Keratinocyte (primary cell): ENCODE data around the gene GPR42. TPM values are rescaled to one million over a fixed set of nuclear protein-coding genes. Genes with fewer than 3 reads are reported as not detected.

Experiments used
- DNase-seq: peaks from one replicate; pipeline ENCODE4 v3.0.0-alpha.2; 2011; ENCODE audit warnings: low read depth, missing footprints, low spot score
- FAIRE-seq: peaks from 2 replicates; lab custom pipeline; 2011; peaks lifted over from hg19 to GRCh38; lab: Jason Lieb, UNC
- H2AFZ ChIP-seq: 2 replicates; pipeline ENCODE4 v1.6.0; 2012; ENCODE audit warnings: low read length, control low read depth, inconsistent platforms; ENCODE audit not compliant: control insufficient read depth
- H3K27ac ChIP-seq: 2 replicates; pipeline ENCODE4 v1.5.1; 2011; ENCODE audit warnings: low read length; ENCODE audit not compliant: control insufficient read depth, insufficient read depth
- H3K27me3 ChIP-seq: 3 replicates; pipeline ENCODE4 v1.6.0; 2011; ENCODE audit warnings: low read length; ENCODE audit not compliant: control insufficient read depth, insufficient read depth; ENCODE audit errors: extremely low read depth
- H3K36me3 ChIP-seq, 2 experiments: 2 replicates in 1 of 2; 3 replicates in 1 of 2; pipeline ENCODE4 v1.5.1; 2011; ENCODE audit warnings: low read length in 2 of 2, mild to moderate bottlenecking in 1 of 2; ENCODE audit not compliant: control insufficient read depth in 2 of 2, insufficient read depth in 2 of 2; ENCODE audit errors: extremely low read depth in 1 of 2
- H3K4me1 ChIP-seq: 3 replicates; pipeline ENCODE4 v1.5.1; 2011; ENCODE audit warnings: low read length; ENCODE audit not compliant: control insufficient read depth, insufficient read depth; ENCODE audit errors: extremely low read depth
- H3K4me2 ChIP-seq: 3 replicates; pipeline ENCODE4 v1.6.0; 2011; ENCODE audit warnings: low read depth, low read length; ENCODE audit not compliant: control insufficient read depth, insufficient read depth; ENCODE audit errors: extremely low read depth
- H3K4me3 ChIP-seq, 3 experiments: fragments of 200-600 bp in 1 of 3; sonication (generic) in 1 of 3; 2 replicates in 2 of 3; 3 replicates in 1 of 3; pipeline ENCODE4 v1.5.1; 2011 to 2016; ENCODE audit warnings: low read length in 3 of 3, mild to moderate bottlenecking in 3 of 3, control low read depth in 2 of 3, inconsistent platforms in 1 of 3, low read depth in 1 of 3, mixed read lengths in 1 of 3, mixed run types in 1 of 3, moderate library complexity in 1 of 3; ENCODE audit not compliant: control insufficient read depth in 2 of 3, insufficient read depth in 2 of 3; ENCODE audit errors: extremely low read depth in 1 of 3
- H3K79me2 ChIP-seq: 2 replicates; pipeline ENCODE4 v1.6.0; 2012; ENCODE audit warnings: low read length; ENCODE audit not compliant: control insufficient read depth, insufficient read depth
- H3K9ac ChIP-seq: 3 replicates; pipeline ENCODE4 v1.6.0; 2011; ENCODE audit warnings: low read length; ENCODE audit not compliant: control insufficient read depth, insufficient read depth; ENCODE audit errors: extremely low read depth
- H3K9me1 ChIP-seq: 3 replicates; pipeline ENCODE4 v1.6.0; 2011; ENCODE audit warnings: low read length; ENCODE audit not compliant: control insufficient read depth, insufficient read depth; ENCODE audit errors: extremely low read depth
- H3K9me3 ChIP-seq: 2 replicates; pipeline ENCODE4 v1.5.1; 2012; ENCODE audit warnings: low read depth, low read length; ENCODE audit not compliant: control insufficient read depth
- H4K20me1 ChIP-seq: 3 replicates; pipeline ENCODE4 v1.6.0; 2011; ENCODE audit warnings: low read length; ENCODE audit not compliant: control insufficient read depth, insufficient read depth; ENCODE audit errors: extremely low read depth
- EZH2 ChIP-seq: IDR thresholded peaks from one replicate; pipeline ENCODE4 v1.6.1; 2012; ENCODE audit warnings: inconsistent platforms, mild to moderate bottlenecking, low read length, moderate library complexity
- dilution Hi-C: fragments of 300-500 bp; cut with MboI; formaldehyde crosslinking; loops from one replicate; pipeline ENCODE4 v1.7.0; 2020; ENCODE audit warnings: low sequenced_read_pairs; ENCODE audit not compliant: extremely low pct_ligation_motif_present
- polyA plus RNA-seq, 5 experiments: library from polyadenylated mRNA; depleted of rRNA in 3 of 5; stranded (reverse) in 3 of 5; stranded (forward) in 1 of 5; unstranded in 1 of 5; fragments of >200 nt; gene quantifications; 1 replicate in 1 of 5; 2 replicates in 3 of 5; 3 replicates in 1 of 5; pipeline versions ENCODE4 v1.2.1 to v1.2.3, GENCODE V29; 2011 to 2012; ENCODE audit warnings: missing spikeins in 2 of 5, low read depth in 1 of 5, low replicate concordance in 1 of 5
- TF ChIP-seq, protein P1 (sequence below), 3 experiments: IDR thresholded peaks in 1 of 3; conservative IDR thresholded peaks in 1 of 3; optimal IDR thresholded peaks in 1 of 3; 2 replicates in 2 of 3; 3 replicates in 1 of 3; pipeline versions ENCODE3 to v1.5.1; 2011; ENCODE audit warnings: low read length in 3 of 3, mild to moderate bottlenecking in 3 of 3, moderate library complexity in 2 of 3, control low read depth in 1 of 3, inconsistent platforms in 1 of 3; ENCODE audit not compliant: insufficient read depth in 2 of 3; ENCODE audit errors: extremely low read depth in 1 of 3

The GPR42 gene
- polyA plus RNA-seq, 1 donor (not counting 4 experiments of a cell fraction or from before 2014, with no cell fraction given), result not detected

DNA sequence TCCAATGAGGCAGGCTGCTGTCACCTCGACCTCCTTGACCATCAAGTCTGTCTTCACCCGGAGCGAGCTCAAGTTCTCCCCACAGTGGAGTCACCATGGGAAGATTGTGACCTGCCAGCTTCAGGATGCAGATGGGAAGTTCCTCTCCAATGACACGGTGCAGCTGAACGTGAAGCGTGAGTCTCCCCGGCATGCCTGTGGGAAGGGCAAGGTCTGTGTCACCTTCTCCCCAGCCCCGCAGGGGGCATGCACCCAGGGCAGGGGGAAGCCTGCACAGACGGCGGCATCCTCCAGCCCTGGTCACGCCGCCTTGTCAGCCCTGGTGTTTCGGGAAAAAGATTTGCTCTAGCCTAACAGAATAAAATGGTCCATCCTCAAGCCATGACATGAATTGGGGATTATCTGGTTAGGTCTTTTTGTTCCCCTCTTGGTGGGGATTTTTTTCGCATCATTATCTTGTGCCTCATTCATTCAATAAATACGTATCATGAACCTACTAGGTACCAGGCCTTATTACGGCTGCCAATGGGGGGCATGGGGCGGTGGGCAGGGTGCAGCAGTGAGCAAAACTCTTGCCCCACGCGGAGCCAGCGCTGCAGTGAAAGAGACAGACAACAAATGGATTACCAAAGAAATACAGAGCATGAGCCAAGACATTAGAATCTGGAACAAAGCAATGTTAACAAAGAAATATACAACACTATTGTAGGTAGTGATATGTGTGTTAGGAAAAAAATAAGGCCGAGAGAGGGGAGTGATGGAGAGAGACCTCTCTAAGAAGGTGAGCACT is 34.5 kb upstream of the GPR42 start:
- no peaks in the 10 kb centered on the region for H3K9me1 ChIP-seq
- no peak overlapping the region for H3K4me3 ChIP-seq
- H4K20me1 ChIP-seq, result no peaks in the 10 kb centered on the region
- no peak overlapping the region for H3K27ac ChIP-seq
- H3K9me3 ChIP-seq, result no peaks in the 10 kb centered on the region
- TF ChIP-seq, protein P1, sequence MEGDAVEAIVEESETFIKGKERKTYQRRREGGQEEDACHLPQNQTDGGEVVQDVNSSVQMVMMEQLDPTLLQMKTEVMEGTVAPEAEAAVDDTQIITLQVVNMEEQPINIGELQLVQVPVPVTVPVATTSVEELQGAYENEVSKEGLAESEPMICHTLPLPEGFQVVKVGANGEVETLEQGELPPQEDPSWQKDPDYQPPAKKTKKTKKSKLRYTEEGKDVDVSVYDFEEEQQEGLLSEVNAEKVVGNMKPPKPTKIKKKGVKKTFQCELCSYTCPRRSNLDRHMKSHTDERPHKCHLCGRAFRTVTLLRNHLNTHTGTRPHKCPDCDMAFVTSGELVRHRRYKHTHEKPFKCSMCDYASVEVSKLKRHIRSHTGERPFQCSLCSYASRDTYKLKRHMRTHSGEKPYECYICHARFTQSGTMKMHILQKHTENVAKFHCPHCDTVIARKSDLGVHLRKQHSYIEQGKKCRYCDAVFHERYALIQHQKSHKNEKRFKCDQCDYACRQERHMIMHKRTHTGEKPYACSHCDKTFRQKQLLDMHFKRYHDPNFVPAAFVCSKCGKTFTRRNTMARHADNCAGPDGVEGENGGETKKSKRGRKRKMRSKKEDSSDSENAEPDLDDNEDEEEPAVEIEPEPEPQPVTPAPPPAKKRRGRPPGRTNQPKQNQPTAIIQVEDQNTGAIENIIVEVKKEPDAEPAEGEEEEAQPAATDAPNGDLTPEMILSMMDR (optimal IDR thresholded peaks at IDR 0.05 in 1 of 3, IDR thresholded peaks at IDR 0.05 in 1 of 3, conservative IDR thresholded peaks at IDR 0.05 in 1 of 3; ENCODE audit: extremely low read depth in 1 of 3, insufficient read depth in 2 of 3, low read length in 3 of 3), result no peak
- no peak for TF ChIP-seq EZH2
- H3K4me2 ChIP-seq, result no peak overlapping the region
- H3K79me2 ChIP-seq, result no peaks in the 10 kb centered on the region
- H3K27me3 ChIP-seq, result peaks cover 10% of the 10 kb centered on the region
- H3K36me3 ChIP-seq, result no peaks in the 10 kb centered on the region
- FAIRE-seq, result no peak
- no peak overlapping the region for H2AFZ ChIP-seq
- no peaks in the 10 kb centered on the region for H3K4me1 ChIP-seq
- dilution Hi-C loops, result no loop called here
- no peak for DNase-seq
- H3K9ac ChIP-seq, result no peak overlapping the region

- H3K36me3 ChIP-seq, result no peaks in the 10 kb centered on the region
- no peak overlapping the region for H2AFZ ChIP-seq
- dilution Hi-C loops, result no loop called here
- no peaks in the 10 kb centered on the region for H3K79me2 ChIP-seq
- no peaks in the 10 kb centered on the region for H4K20me1 ChIP-seq
- FAIRE-seq (no peak), DNase-seq (no peak)
- no peak overlapping the region for H3K4me2 ChIP-seq
- no peaks in the 10 kb centered on the region for H3K4me1 ChIP-seq
- H3K9ac ChIP-seq, result no peak overlapping the region
- H3K9me3 ChIP-seq, result no peaks in the 10 kb centered on the region
- no peak overlapping the region for H3K4me3 ChIP-seq
- H3K27ac ChIP-seq, result no peak overlapping the region
- H3K9me1 ChIP-seq, result no peaks in the 10 kb centered on the region
- TF ChIP-seq, protein P1 (optimal IDR thresholded peaks at IDR 0.05 in 1 of 3, IDR thresholded peaks at IDR 0.05 in 1 of 3, conservative IDR thresholded peaks at IDR 0.05 in 1 of 3; ENCODE audit: extremely low read depth in 1 of 3, insufficient read depth in 2 of 3, low read length in 3 of 3), result no peak
- no peak for TF ChIP-seq EZH2
- peaks cover 10% of the 10 kb centered on the region for H3K27me3 ChIP-seq
Observed at GRCh38 chr19:35337097-35337983, 33.5 kb upstream of the GPR42 start.
